Erythroblast (primary cell): ENCODE results near the gene TAAR1.

ENCODE experiments used
- GATA1 ChIP-seq: IDR thresholded peaks from 2 replicates; pipeline ENCODE4 v1.6.1; 2011; ENCODE audit warnings: low read depth, mild to moderate bottlenecking, control low read depth, low read length, moderate library complexity
- POLR2A ChIP-seq: IDR thresholded peaks from 2 replicates; pipeline ENCODE4 v1.6.1; 2011; ENCODE audit warnings: mild to moderate bottlenecking, low read length

GRCh38 chr6:132661906-132662305 lies 2.9 kb upstream of the TAAR1 start:
- no peak for TF ChIP-seq POLR2A
- TF ChIP-seq GATA1: no peak
